GM12892 (cell line): ENCODE measurements around the gene FBXO11.

Source experiments
- POLR2A ChIP-seq: IDR thresholded peaks from 2 replicates; pipeline ENCODE4 v1.6.1; 2011; ENCODE audit warnings: low read depth, low read length, control low read depth
- POLR2AphosphoS5 ChIP-seq: IDR thresholded peaks from 2 replicates; pipeline ENCODE4 v1.6.1; 2011; ENCODE audit warnings: low read depth, low read length, control low read depth

- TF ChIP-seq POLR2A (no peak), POLR2AphosphoS5 (no peak)
Measured at GRCh38 chr2:47767497-47767844, 138.8 kb downstream of the FBXO11 start.
